SK-N-SH treated with all-trans-retinoic acid at 6 μM for 48 hours (cell line): ENCODE measurements around the gene IRF7.

Experiments used
- CSDC2 ChIP-seq: fragments of 250-450 bp; sonication (Bioruptor Pico); IDR thresholded peaks from 2 replicates; pipeline ENCODE4 v1.5.0; 2020; ENCODE audit warnings: mild to moderate bottlenecking, moderate library complexity
- ZC3H10 ChIP-seq: fragments of 250-450 bp; sonication (Bioruptor Pico); IDR thresholded peaks from 2 replicates; pipeline ENCODE4 v1.5.1; 2021; ENCODE audit warnings: mild to moderate bottlenecking, moderate library complexity
- ZFP3 ChIP-seq: fragments of 250-450 bp; sonication (Bioruptor Pico); IDR thresholded peaks from 2 replicates; pipeline ENCODE4 v1.5.0; 2020; ENCODE audit warnings: mild to moderate bottlenecking, moderate library complexity

DNA sequence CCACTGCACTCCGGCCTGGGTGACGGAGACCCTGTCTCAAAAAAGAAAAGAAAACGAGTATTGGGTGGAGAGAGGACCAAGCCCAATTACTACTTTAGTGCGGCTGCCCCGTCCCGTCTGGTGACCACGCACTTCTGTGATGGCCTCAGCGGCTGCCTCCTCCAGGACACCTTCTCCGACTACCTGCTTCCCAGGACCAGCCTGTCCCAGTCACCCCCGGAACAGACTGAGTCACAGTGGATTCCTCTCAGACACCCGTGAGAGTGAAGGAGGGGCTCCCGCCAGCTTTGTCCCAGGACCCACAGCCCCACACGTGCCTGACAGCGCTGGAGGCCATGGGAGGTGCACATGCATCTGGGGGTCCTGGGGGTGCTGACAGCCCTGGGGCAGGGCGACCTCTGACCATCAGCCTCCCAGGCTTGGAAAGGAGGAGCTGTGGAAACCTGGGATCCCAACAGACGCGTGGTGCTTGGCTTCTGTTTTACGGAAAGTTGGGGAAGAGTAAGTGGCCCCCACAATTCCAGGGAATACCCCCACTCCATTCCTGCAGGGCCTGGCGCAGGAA, 26.1 kb upstream of the IRF7 start:
- TF ChIP-seq ZFP3 (CRISPR knock-in tag) (no peak), ZC3H10 (CRISPR knock-in tag) (no peak), CSDC2 (no peak)
